MCF 10A (cell line): Measurements from ENCODE around the gene ASB6. TPM values are rescaled to one million over a fixed set of nuclear protein-coding genes. Genes with fewer than 3 reads are reported as not detected.

Experiments
- BruUV-seq: library from RNA; stranded (reverse); fragments of 400-500 nt; replicated peaks from 2 replicates; lab custom pipeline; 2021; lab: Mats Ljungman, UMichigan
- CTCF ChIA-PET: fragments of 300-600 bp; sonication (Branson Sonifier 250); formaldehyde crosslinking; extraction: SDS; loops from one replicate; lab custom pipeline; 2021; ENCODE audit warnings: antibody characterized with exemption, inconsistent platforms; lab: Yijun Ruan, JAX
- POLR2A ChIA-PET: fragments of 300-600, 350-650 bp; sonication (Branson Sonifier 250); formaldehyde crosslinking; extraction: SDS; loops from one replicate; lab custom pipeline; 2020; ENCODE audit warnings: antibody characterized with exemption, inconsistent platforms; lab: Yijun Ruan, JAX
- DNase-seq: peaks from one replicate; pipeline ENCODE4 v3.0.0-alpha.2; 2018; ENCODE audit not compliant: unreplicated experiment
- H3K27ac Mint-ChIP-seq: one replicate; pipeline ENCODE4 v1.8.0; 2022; ENCODE audit warnings: mild to moderate bottlenecking, low read depth, mixed read lengths; ENCODE audit not compliant: unreplicated experiment
- H3K27me3 Mint-ChIP-seq: one replicate; pipeline ENCODE4 v1.8.0; 2022; ENCODE audit warnings: mixed read lengths; ENCODE audit not compliant: insufficient read depth, unreplicated experiment
- H3K36me3 Mint-ChIP-seq: one replicate; pipeline ENCODE4 v1.8.0; 2022; ENCODE audit warnings: mild to moderate bottlenecking, moderate library complexity, mixed read lengths; ENCODE audit not compliant: insufficient read depth, unreplicated experiment
- H3K4me1 Mint-ChIP-seq: one replicate; pipeline ENCODE4 v1.8.0; 2022; ENCODE audit warnings: mixed read lengths; ENCODE audit not compliant: insufficient read depth, unreplicated experiment
- H3K4me3 Mint-ChIP-seq: one replicate; pipeline ENCODE4 v1.8.0; 2022; ENCODE audit warnings: mild to moderate bottlenecking, moderate library complexity, mixed read lengths; ENCODE audit not compliant: unreplicated experiment
- H3K9me3 Mint-ChIP-seq: one replicate; pipeline ENCODE4 v1.8.0; 2022; ENCODE audit warnings: mixed read lengths; ENCODE audit not compliant: unreplicated experiment
- CTCF ChIP-seq: fragments of 200-600 bp; IDR thresholded peaks from one replicate; pipeline ENCODE4 v1.8.0; 2022; ENCODE audit warnings: antibody characterized with exemption, mild to moderate bottlenecking; ENCODE audit not compliant: unreplicated experiment
- intact Hi-C: fragments of 100-400 bp; cut with micrococcal nuclease; formaldehyde crosslinking; loops from 2 replicates; pipeline ENCODE4 v1.14.1; 2022
- total RNA-seq: library from RNA; stranded (reverse); gene quantifications from 2 replicates; pipeline ENCODE4 v1.2.3, GENCODE V29; 2022

ASB6 gene
- total RNA-seq, 1 experiment from 2014 or later = 14.4 TPM

DNA sequence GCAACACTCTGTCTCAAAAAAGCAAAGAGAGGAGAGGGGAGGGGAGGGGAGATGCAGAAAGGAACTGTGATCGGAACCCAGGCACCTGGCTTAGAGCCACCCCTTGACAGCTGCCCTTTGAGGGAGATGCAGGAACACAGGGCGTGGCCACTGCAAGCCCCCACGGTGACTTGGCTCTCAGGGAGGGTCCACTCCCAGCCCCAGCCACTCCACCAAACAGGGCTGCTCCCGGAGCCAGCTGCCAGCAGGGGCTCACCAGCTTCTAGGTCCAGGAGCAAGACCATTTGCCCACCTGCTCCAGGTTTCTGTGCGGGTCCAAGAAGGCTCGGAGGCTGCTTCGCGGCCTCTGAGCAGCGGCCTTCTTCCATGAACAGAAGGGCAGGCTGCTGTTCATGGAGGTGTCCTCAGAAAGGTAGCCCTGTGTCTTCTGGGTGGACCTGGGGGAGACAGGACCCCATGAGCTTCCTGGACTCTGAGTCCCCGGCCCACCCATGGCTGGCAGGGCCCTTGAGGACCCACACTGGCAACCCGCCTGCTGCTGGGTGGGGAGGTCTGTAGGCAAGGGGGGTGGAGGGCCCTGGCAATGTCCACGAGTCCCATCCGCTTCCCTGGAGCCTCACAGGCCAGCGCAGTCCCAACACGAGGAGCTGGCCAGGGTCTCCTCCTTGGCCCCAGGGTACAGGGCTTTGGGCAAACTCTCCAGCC is 29.0 kb downstream of the ASB6 start:
- TF ChIP-seq CTCF = no peak
- intact Hi-C loops = no loop called here
- POLR2A ChIA-PET = interaction anchor here (0.6 to 1.1 kb wide), 2 partner anchors 11 to 63 kb away, joined by 3 to 4 read pairs; no protein-coding TSS in a partner anchor

GRCh38 chr9:129612123-129612522 is 29.8 kb downstream of the ASB6 start:
- no TSS peak for BruUV-seq

More for the DNA sequence above, 29.0 kb downstream of the ASB6 start:
- no peak overlapping the region for H3K27ac Mint-ChIP-seq
- CTCF ChIA-PET = interaction anchor here (0.5 to 4.6 kb wide), 13 partner anchors 8 to 481 kb away, joined by 3 to 50 read pairs (median 6); partner anchors contain the start of gene C9orf50
- H3K27me3 Mint-ChIP-seq = no peaks in the 10 kb centered on the region
- peaks cover 6% of the 10 kb centered on the region for H3K4me1 Mint-ChIP-seq
- no TSS peak for BruUV-seq
- H3K36me3 Mint-ChIP-seq = no peaks in the 10 kb centered on the region
- H3K9me3 Mint-ChIP-seq = no peaks in the 10 kb centered on the region
- DNase-seq = no peak
- H3K4me3 Mint-ChIP-seq = no peak overlapping the region

GRCh38 chr9:129611307-129611800 is 30.6 kb downstream of the ASB6 start:
- no peak for TF ChIP-seq CTCF
- no peak for DNase-seq
- ChIA-PET POLR2A (interaction anchor here (0.6 to 1.9 kb wide), 13 partner anchors 9 to 1754 kb away, joined by 3 to 9 read pairs (median 4); no protein-coding TSS in a partner anchor), CTCF (interaction anchor here (0.6 to 4.6 kb wide), 27 partner anchors 9 to 498 kb away, joined by 3 to 50 read pairs (median 5); partner anchors contain the start of genes C9orf50 and IER5L)
- H3K36me3 Mint-ChIP-seq = no peaks in the 10 kb centered on the region
- H3K4me3 Mint-ChIP-seq = peak overlapping the region; percentile 75
- H3K4me1 Mint-ChIP-seq = peaks cover 13% of the 10 kb centered on the region
- no peaks in the 10 kb centered on the region for H3K27me3 Mint-ChIP-seq
- intact Hi-C loops = loop anchor here (2.0 kb wide), 2 partner anchors 13 to 481 kb away; no protein-coding TSS in a partner anchor
- no peaks in the 10 kb centered on the region for H3K9me3 Mint-ChIP-seq
- no TSS peak for BruUV-seq
- H3K27ac Mint-ChIP-seq = no peak overlapping the region

More at GRCh38 chr9:129612123-129612522, 29.8 kb downstream of the ASB6 start:
- POLR2A ChIA-PET = interaction anchor here (0.6 to 1.9 kb wide), 4 partner anchors 62 to 473 kb away, joined by 3 to 9 read pairs (median 6); no protein-coding TSS in a partner anchor
- H3K9me3 Mint-ChIP-seq = no peaks in the 10 kb centered on the region
- TF ChIP-seq CTCF = no peak
- H3K27ac Mint-ChIP-seq = no peak overlapping the region
- no peak overlapping the region for H3K4me3 Mint-ChIP-seq
- H3K27me3 Mint-ChIP-seq = no peaks in the 10 kb centered on the region
- peaks cover 13% of the 10 kb centered on the region for H3K4me1 Mint-ChIP-seq
- H3K36me3 Mint-ChIP-seq = no peaks in the 10 kb centered on the region
- intact Hi-C loops = no loop called here
- CTCF ChIA-PET = interaction anchor here (0.6 to 4.6 kb wide), 13 partner anchors 9 to 485 kb away, joined by 3 to 50 read pairs (median 8); partner anchors contain the start of genes C9orf50 and IER5L
- DNase-seq = no peak
